NCI-H1436 (cell line): ENCODE measurements around the gene LYST.
"Not testable (repeated sequence)": the region's sequence is repeated elsewhere in the genome, so short reads cannot be mapped to it uniquely, and the experiment has no call there.

ENCODE experiments used
- DNase-seq: peaks from one replicate; lab custom pipeline; 2025; lab: John Stamatoyannopoulos, UW

Gene LYST

DNA sequence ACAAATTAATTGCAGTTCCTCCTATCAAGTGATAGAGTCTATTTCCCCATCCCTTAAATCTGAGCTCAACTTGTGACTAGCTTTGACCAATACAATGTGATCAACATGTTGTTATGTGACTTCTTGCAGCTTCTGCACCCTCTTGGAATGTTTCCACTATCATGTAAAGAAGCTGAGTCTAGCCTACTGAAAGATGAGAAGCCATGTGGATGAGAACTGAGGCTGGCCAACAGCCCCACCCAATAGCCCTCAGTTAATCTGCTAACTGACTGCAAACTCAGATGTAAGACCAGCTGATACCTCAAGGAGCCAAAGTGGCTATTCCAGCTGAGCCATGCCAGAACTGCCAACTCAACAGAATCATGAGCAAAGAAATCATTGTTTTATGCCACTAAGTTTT lies 44.0 kb downstream of the LYST start:
- DNase-seq: no peak

GRCh38 chr1:235821361-235821981 lies 45.2 kb downstream of the LYST start:
- no peak for DNase-seq

- DNase-seq: no peak
Measured at GRCh38 chr1:235820061-235820460, 46.6 kb downstream of the LYST start.

DNA sequence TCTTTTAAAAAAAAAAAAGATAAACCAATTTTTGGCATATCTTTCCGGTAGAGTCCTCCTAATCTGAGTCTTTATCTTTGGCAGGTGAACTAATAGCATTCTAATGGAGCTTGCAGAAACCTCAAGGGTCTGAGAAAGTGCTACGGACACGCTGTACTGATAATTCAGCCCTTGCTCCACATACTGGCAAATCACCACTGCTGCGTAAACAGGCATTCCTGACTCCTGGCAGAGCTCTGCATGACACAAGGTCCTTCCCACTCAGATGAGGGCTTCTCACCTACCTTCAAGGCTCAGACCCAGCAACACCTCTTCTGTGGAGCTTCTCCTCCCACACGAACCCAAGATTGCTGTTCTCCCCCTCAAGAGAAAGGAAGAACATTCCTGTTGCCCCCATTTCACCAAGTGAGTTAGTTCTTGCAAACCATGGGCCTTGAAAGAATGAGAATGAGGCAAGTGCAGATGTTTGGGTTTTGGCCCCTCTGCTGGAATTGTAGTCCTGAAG lies 48.0 kb downstream of the LYST start:
- DNase-seq: no peak

- no peak for DNase-seq
Measured at GRCh38 chr1:235817101-235817728, 49.5 kb downstream of the LYST start.

GRCh38 chr1:235809688-235810397 lies 56.9 kb downstream of the LYST start:
- DNase-seq: no peak

DNA sequence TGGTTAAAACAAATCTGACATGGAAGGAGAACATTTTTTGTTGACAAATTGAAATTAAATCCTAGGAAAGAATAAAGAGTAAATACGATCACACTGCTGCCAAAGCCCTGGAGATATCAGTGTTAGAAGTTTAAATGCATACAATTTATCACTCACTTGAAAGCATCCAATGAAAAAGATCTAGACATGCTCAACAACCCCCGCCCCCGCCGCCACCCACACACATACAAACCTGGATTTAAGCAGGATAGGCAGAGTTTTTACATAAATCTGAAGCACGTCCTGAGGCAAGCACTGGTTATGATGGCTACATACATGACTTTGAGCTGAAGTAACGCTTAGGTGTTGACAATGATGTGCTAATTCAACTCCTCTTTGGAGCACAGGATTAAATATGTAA lies 58.5 kb downstream of the LYST start:
- DNase-seq: no peak

GRCh38 chr1:235806123-235806522 lies 60.6 kb downstream of the LYST start:
- no peak for DNase-seq

DNA sequence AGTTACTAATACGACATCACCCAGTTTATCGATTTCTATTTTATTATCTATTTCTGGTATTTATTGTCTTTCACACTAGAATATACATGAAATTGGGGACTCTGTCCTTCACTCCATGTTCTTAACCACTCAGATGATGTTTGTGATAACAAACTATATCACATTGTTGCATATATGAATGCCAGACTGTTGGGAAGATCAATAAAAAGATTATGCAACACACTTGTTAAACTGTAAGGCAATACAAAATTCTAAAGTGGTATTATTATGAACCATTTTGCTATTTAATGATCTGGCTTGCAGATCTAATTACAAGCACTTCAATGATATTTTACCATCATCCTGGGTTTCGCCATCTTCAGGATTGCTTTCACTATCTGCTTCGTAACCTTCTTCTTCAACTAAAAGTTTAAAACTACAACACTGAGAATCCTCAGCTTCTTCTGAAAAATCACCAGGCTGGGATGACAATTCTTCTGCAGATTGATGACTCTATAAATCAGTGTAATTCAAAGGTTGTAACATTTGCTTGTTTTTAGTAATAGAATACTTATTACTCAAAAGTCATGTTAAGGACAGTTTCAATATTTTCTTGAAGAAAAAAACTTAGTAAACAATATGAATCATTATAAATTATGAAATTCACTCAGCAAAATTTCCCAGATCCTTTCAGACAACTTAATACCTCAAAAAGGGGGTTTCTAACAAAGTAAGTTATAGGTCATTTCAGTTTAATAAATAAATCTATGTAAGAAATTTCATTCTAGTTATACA lies 63.9 kb downstream of the LYST start:
- DNase-seq: no peak

DNA sequence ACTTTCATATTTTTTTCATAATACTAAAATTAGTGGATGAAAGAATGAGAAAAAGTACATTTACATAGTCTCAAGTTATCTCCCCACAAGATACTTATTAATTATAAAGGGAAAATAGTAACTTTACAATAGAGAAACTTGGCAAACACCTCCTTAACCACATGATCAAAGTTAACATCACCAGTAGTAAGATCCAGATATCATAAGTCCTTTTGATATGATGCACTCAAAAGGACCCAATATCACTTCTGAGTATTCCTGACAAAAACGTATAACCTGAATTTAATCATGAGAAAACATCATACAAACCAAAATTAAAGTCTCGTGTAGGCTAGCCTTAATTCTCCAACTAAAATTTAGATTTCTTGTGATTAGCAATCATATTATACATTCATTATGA lies 67.4 kb downstream of the LYST start:
- DNase-seq: no peak

DNA sequence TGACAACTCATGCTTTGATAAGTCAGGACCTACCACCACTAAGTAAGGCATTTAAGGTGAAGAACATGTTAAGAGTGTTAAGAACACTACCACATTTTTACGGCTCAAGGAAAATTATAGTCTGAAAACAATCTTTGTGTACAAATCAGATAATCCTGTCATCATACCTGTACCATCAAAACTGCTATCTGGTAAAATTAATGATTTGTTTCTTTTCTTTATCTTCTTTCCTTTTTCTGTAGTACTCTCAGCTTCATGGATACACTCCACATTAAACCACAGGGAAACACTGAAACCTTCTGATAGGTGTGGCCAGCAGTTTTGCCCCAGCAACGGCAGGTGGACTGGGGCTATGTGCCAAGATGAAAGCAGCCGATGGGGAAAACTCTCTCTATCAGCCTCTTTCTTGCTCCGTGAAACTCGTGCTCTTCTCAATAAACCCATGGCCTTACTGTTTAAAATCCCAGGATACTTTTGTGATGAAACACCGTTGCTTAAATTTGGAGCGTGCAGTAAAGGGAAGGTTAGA lies 75.1 kb downstream of the LYST start:
- no peak for DNase-seq

- no peak for DNase-seq
Measured at GRCh38 chr1:235790123-235790522, 76.6 kb downstream of the LYST start.

- not testable (repeated sequence) for DNase-seq
Measured at GRCh38 chr1:235786227-235786898, 80.3 kb downstream of the LYST start.

DNA sequence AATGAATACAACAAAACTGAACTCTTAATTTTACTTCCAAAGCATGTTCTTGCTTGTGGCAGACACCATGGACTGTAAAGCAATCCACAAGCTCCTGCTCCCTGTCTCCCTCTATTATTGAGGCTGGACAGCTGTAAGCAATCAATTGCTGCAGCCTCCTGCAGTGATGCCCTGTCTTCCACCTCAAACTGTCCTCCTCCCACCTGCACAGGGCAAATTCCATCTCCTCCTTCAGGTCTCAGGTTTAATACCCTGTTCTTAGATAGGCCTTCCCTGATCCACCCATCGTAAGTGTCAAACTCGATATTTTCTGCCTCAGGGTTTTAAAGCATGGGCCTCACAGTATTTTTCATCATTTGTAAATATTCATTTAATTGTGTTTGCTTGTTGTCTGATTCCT lies 81.8 kb downstream of the LYST start:
- DNase-seq: no peak

DNA sequence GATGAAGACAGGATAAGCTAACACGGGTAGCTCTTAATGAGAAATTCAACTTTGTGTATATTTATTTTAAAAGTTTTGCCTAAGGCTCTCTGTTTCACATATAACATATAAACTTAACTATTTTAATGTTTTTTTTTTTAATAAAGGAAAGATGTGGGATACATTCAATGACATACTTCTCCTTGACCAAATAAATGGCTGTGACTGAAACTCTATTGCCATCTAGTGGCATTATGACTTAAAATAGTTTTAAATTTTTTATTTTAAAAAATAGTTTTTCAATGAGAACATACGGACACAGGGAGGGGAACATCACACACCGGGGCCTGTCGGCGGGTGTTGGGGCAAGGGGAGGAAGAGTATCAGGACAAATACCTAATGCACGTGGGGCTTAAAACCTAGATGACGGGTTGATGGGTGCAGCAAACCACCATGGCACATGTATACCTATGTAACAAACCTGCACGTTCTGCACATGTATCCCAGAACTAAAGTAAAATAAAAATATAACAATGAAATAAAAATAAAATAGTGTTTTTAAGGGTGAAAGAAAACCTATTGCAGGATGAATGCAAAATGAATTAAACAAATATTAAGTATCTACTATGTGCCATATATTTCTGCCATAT lies 83.4 kb downstream of the LYST start:
- DNase-seq: peak; percentile 48

DNA sequence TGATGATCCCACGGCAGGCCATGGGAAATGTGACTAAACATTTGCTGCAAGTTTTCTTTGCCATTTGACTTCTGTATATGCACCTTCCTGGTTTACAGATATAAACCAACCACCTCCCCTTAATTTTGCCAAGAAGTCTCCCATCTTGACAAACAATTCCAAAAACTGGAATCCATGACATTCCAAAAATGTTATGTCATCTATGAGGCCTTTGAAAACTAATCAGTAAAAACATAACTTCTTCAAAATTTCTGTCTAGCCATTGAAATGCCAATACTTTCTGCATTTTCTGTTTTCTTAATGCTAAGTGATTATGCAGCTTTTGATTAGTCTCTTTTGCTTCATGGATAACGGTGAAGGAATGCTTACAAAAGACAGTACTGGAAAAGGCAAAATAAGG lies 84.1 kb downstream of the LYST start:
- DNase-seq: no peak

- DNase-seq: no peak
Measured at GRCh38 chr1:235781807-235782206, 84.9 kb downstream of the LYST start.

DNA sequence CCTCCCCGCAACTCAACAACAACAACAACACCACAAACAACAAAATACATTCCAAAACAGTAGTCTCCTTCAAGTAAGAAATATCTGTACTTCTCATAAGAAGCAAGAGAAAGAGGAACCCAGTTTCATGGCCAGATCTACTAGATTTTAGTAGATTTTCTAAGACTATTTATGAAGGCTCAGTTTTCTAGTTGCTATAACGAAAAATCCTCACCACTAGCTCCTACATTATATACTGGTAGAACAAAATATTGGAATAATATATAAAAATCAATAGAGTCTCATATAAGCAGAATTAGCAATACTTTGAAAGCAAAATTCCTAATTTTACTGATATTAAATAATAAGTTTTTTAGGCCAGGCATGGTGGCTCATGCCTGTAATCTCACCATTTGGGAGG lies 86.9 kb downstream of the LYST start:
- DNase-seq: no peak

DNA sequence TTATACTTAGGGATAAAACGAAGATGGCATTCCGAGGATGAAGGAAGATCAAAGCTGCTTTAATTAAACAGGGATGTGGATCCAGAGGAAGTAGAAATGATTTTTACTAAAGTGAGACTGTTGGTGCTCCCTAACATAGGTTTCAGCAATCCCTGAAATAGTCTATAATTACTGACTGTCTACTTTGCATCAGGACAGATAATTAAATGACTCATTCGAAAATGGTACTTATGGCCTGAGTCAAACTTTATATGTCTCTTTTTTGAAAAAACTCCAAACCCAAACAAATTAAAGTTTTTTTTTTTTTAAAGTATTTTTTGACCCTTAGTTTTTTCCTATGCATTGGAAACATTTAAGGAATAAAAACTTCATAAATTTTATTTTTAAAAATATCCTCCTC lies 90.3 kb downstream of the LYST start:
- DNase-seq: no peak

DNA sequence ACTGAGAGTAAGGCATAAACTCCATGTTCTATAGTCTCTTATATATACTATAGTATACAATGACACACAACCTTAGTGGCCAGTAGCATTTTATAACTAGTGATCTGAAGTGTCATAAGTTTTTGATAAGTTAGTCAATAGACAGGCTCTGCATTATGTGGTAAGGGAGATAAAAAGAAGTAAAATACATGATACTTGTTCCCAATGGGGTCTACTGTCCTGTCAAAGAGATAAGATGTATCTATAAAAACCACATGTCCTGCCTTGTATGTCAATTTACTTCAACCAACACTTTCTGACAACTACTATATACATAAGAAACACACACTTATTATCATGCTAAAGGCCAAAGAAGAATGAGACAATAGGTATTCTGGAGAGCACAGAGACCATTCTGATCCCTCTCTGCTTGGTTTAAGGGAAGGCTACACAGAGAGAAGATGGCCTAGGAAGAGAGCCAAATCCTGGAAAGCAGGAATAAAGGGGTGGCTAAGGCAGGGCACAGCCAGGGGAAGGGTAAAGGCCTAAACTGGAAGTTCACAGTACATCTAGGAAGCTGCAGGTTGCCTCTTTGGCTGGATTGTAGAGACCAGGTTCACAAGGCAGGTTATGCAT lies 91.4 kb downstream of the LYST start:
- no peak for DNase-seq

DNA sequence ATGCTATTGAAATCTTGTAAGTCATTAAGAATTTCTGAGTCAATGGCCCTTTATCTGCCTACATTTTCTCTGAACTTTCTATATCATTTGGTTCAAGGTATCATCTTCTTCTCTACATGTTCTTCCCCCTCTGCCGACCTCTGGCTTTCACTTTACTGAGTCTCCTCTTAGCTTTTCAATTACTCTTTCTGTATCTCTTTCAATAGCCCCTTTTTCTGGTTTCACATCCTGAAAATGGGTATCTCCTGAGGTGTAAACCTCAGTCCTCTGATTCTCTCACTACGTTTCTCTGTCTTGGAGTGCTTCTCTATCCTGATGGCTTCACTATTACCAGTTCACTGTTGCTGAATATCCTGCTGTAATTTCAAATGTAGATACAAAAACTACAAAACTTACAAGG lies 98.9 kb downstream of the LYST start:
- DNase-seq: no peak
